NCI-H1417 treated with DMSO at 0.1 percent for 48 hours (cell line): ENCODE data around the gene SLC39A10.

Experiments used
- DNase-seq: peaks from one replicate; lab custom pipeline; 2025; lab: John Stamatoyannopoulos, UW

SLC39A10 gene

GRCh38 chr2:195730912-195731311, 73.9 kb downstream of the SLC39A10 start:
- DNase-seq, result no peak

DNA sequence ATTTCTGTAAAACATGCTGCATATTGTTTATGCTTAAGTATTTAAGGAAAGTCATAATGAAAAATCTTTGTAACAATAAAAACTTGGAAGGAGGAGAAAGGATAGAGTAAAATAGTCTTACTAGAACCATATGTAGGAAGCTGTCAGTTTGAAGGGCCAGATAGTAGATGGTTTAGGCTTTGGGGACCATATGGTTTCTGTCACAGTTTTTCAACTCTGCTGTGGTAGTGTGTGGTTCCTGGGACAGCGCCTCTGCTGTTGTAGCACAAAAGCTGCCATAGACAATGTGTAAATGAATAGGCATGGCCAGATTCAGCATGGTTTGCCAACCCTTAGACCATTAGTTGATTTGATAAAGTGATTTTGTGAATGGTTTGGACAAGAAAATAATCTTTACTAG, 75.5 kb downstream of the SLC39A10 start:
- no peak for DNase-seq

GRCh38 chr2:195733831-195734230, 76.8 kb downstream of the SLC39A10 start:
- no peak for DNase-seq

DNA sequence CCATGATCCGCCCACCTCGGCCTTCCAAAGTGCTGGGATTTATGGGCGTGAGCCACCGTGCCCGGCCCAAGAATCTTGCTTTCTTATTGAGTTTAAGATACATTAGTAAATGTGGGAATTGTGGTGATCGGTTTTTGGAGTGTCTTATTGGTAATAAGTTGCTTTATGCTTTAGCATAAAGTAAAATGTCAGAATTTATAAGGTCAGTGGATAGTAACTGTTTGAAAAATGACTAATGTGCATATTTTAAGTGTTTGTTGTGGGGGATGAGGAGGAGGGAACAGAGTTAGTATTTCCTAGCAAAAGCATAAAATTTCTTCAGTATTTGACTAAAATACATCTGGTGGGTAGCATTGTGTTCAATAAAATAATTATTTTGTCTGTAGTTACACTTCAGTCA, 77.4 kb downstream of the SLC39A10 start:
- DNase-seq, result no peak

DNA sequence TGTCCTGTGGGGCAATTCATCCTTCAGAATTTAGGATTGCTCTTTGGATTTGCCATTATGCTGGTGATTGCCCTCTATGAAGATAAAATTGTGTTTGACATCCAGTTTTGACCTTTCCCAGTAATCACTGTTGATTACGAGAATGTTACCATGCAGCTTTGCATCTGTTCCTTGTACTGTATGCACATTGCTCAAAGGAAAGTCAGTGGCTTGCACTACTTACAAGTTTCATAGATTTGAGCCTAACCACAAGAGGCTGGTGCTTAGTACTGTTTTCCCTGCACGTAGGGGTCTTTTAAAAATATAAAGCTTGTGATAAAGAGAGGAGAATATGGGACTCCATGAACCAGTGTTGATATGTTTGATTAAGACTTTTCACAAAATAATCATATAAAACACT, 77.9 kb downstream of the SLC39A10 start:
- DNase-seq, result no peak

DNA sequence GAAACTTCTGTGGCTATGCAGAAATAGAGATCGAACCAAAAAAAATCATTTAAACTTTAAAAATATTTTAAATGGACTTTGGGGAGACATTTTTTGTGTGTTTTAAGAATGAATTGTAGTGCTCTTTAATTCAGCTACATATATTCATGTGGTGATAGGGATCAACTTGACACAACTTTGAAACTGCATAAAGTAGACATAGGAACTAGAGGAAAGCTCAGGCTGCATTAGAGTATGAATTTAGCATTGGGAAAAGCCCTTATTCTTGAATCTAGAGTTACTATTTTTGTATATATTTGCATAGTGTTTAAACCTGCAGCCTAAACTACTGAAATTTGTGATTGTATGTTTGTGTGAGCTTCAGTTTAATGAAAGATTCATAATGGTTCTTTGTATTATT, 78.3 kb downstream of the SLC39A10 start:
- no peak for DNase-seq

DNA sequence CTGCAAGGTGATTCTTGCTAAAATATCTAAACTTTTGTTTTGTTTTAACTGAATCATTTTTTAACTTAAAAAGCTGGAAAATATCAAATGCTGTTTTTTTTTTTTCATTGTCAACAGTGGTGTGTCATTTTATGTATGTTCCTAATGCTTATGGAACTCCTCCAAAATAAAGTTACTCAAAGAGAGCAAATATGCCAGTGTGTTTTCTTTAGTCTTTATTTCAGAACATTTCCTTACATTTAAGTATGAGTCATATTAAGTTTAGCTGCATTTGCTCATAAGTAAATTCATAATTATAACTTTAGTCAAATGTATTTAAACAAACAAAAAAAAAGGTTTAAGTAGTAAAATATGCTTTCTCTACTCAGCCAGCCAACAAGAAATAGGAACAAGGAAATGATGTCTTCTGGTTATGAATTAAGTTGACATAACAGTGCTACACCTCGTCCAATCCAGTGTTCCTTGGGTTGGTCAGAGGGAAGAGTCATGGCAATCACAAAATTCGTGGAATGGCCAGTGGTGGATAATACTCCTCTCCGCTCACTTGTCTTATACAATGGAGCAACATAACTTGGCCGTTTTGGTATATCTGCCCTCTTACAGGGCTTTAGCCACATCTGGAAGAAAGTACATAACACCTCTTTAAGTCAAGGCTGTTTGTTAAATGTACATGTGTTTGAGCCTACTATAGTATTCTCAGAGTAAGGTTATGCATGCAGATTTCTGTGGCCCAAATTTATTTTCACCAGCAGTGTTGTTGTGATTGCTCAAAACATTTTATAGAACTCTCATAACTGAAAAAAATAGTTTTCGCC, 80.7 kb downstream of the SLC39A10 start:
- no peak for DNase-seq

GRCh38 chr2:195741191-195741590, 84.2 kb downstream of the SLC39A10 start:
- DNase-seq, result no peak

DNA sequence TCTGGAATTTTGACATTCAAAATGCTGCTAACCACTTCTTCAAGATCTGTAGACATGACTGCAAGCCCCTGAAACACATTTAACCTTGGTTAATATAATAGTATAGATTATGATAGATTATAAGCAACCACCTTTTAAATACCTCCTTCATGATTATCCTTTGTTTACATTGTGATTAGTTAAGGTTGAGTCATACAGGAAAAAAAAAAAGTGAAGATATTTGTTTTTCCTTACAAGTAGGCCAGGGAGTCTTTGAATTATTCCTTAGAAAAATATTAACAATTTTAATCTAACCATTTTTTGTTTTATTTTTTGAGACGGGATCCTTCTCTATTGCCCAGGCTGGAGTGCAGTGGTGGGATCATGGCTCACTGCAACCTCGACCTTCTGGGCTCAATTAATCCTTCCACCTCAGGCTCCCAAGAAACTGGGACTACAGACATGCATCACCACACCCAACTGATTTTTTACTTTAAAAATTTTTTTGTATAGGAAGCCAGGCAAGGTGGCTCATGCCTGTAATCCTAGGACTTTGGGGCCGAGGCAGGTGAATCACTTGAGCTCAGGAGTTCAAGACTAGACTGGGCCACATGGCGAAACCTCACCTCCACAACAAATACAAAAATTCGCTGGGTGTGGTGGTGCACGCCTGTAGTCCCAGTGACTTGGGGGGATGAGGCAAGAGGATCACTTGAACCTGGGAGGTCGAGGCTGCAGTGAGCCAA, 99.4 kb downstream of the SLC39A10 start:
- DNase-seq, result no peak

GRCh38 chr2:195758846-195759245, 101.8 kb downstream of the SLC39A10 start:
- no peak for DNase-seq

DNA sequence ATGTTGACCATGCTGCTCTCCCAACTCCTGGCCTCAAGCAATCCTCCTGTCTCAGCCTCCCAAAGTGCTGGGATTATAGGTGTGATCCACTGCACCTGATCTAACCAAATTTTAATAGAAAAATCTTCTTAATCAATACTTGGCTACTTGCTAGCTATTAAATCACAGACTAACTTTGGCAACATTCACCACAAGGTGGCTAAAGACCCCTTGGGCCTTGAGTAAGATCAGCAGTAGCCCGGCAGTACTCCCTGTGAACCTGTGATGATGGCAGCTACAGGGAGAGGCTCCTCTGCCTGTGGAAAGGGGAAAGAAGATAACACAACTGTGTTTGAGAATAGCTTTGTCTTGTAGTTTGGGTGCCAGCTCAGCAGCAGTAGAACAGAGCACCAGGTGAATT, 102.9 kb downstream of the SLC39A10 start:
- DNase-seq, result no peak

- DNase-seq, result no peak
These were observed 106.8 kb downstream of the SLC39A10 start for GRCh38 chr2:195763866-195764265.

DNA sequence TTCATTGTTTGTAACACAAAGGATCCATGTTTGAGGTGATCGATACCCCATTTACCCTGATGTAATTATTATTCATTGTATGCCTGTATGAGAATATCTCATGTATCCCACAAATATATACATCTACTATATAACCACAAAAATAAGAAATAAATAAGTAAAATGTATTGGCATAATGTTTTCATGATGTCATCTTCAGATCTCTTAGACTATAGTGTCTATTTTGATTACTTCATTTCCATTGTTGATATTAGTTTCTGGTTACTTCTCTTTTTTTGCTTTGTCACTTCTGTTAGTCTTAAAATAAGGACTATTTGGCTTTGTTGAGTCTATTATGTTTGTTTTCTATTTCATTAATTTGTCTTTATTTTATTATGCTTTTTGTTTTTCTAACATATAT, 109.7 kb downstream of the SLC39A10 start:
- no peak for DNase-seq

DNA sequence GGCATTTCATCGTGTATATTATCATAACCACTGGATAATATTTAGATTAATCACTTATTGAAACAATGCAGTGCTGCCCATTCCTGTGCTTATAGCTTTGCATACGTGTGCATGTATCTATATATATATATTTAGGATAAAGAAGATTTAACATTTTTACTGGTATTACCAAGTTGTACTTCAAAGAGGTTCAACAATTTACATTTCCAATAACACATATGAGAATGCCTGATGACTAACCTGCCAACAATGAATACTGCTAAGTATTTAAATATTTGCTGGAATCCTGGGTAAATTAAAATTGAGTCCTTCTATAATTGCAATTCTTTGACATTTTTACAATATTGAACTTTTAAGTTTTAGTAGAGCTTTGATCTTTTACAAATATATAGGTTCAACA, 111.4 kb downstream of the SLC39A10 start:
- DNase-seq, result no peak

DNA sequence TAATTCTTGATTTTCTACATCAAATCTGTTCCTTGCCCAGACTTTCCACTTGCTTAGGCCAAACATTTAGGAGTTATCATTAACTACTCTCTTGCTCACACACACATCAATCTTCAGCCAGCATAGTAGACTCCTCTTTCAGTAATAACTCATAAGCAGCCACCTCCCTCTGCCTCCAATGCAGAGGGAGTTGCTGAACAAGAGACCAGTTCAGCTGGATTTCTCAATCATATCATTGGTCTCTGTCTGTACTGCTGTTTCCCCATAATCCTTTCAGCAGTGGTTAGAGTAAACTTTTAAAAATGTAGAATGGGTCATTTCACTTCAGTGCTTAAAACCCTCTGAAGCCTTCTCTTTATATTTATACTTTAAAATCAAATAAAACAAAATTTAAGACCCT, 112.9 kb downstream of the SLC39A10 start:
- no peak for DNase-seq

DNA sequence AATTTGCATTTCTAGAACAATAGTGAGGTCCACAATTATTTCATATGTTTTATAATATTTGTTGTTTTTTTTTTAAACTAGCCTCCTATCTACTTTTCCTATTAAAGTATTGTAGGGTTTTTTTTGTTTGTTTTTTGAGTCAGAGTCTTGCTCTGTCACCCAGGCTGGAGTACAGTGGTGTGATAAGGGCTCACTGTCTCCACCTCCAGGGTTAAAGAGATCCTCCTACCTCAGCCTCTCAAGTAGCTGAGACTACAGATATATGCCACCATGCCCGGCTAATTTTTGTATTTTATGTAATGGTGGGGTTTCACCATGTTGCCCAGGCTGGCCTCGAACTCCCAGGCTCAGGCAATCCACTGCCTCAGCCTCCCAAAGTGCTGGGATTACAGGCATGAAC, 122.5 kb downstream of the SLC39A10 start:
- DNase-seq, result no peak

DNA sequence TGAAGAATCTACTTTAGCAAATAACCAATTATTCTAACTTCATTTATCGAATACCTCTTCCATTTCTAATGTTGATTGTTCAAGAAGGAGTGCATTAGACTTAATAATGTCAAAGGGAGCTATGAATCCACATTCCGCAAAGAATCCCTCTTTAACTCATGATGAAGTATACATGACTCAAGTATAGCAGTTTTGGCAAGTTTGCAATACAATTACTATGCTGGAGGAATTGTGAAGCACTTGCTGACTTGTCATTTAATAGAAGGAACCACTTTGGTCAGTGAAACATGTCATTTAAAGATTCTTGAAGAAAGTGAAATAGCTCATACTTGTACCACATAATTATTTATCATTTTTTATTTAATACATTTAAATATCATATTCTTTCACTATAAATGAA, 125.1 kb downstream of the SLC39A10 start:
- DNase-seq, result no peak
